IPS-15b (cell line): ENCODE results near the gene SSBP4.

Experiments
- H3K27me3 ChIP-seq: one replicate; pipeline ENCODE4 v1.6.1; 2013; ENCODE audit warnings: low read length; ENCODE audit not compliant: control insufficient read depth, insufficient read depth
- H3K36me3 ChIP-seq: one replicate; pipeline ENCODE4 v1.6.1; 2013; ENCODE audit warnings: low read length; ENCODE audit not compliant: control insufficient read depth, insufficient read depth
- H3K4me1 ChIP-seq: one replicate; pipeline ENCODE4 v1.6.1; 2013; ENCODE audit warnings: mild to moderate bottlenecking, low read length; ENCODE audit not compliant: control insufficient read depth, insufficient read depth
- H3K4me3 ChIP-seq: one replicate; pipeline ENCODE4 v1.5.1; 2013; ENCODE audit warnings: low read depth, low read length
- H3K9ac ChIP-seq: one replicate; pipeline ENCODE4 v1.6.1; 2013; ENCODE audit warnings: low read depth, mild to moderate bottlenecking, low read length
- H3K9me3 ChIP-seq: one replicate; pipeline ENCODE4 v1.6.1; 2013; ENCODE audit warnings: mild to moderate bottlenecking, low read length; ENCODE audit not compliant: control insufficient read depth, insufficient read depth

The SSBP4 gene

DNA sequence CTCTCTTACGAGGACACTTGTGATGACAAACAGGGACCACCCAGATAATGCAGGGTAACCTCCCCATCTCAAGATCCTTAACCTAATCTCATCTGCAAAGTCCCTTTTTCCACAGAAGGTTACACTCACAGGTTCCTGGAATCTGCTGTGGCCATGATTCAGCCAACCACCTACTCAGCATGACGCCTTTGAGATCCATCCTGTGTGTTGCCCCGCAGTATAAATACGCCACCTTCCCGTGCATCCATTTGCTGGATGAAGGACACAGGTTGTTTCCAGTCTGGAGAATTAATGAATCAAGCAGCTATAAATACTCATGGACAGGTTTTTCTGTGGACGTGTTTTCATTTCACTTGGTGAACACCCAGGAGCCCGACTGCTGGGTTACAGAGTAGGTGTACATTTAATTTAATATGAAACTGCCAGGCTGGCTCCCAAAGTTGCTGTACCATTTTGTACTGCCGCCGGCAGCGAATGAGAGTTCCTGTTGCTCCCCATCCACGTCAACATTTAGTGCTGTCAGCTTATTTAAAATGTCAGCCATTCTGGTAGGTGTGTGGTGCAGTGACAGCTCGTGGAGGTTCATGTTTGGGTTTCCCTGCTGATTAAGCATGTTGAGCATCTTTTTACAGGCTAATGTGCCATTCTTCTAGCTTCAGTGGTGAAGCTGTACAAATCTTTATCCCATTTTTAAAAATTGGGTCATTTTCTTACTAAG lies 62.5 kb downstream of the SSBP4 start:
- Histone ChIP-seq H3K9ac (no peak overlapping the region), H3K4me3 (no peak overlapping the region), H3K27me3 (no peaks in the 10 kb centered on the region), H3K9me3 (no peaks in the 10 kb centered on the region), H3K4me1 (peaks cover 5% of the 10 kb centered on the region), H3K36me3 (peaks cover 6% of the 10 kb centered on the region)

DNA sequence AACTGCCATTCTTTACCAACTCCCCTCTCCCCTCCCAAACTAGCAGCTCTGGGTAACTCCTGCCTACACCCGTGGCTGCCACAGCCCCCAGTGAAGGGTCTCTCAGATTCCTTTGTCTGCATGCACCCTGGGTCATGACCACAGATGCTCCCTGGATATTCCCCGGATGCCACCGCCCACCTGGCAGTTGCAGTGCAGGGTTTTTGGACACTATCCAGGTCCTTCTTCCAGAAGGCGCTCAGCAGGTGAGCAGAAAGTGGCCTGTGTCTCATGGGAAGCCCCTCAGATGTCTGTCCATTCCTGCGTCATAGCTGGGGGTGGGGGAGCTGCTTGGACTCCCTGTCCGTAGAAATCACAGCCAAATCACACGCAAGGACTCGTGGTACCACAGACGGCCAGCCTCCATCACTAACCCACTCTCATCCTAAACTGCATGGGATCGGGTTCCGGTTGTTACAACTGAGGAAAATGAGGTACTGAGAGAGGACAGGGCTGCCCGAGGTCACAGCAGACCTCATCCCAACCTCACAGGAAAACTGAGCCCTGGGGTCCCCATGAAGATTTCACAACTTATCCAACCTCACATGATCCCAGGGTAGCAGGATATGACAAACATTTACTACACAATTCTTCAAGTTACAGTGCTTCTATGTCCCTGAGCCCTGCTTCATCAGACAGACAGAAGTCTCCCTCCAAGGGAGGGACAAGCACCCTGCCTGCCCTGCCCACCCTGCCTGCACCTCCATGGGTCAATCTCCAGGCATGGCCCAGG lies 64.1 kb downstream of the SSBP4 start:
- no peaks in the 10 kb centered on the region for H3K9me3 ChIP-seq
- H3K9ac ChIP-seq = no peak overlapping the region
- peaks cover 5% of the 10 kb centered on the region for H3K4me1 ChIP-seq
- H3K27me3 ChIP-seq = no peaks in the 10 kb centered on the region
- no peak overlapping the region for H3K4me3 ChIP-seq
- H3K36me3 ChIP-seq = peaks cover 6% of the 10 kb centered on the region
